Activated naive CD8-positive, alpha-beta T cell treated with anti-CD3 and anti-CD28 coated beads, Interleukin-2, amount 10 ng/mL, durations not matched to agents 7 days and 5 days (primary cell): ENCODE data around the gene GPR68. TPM values are rescaled to one million over a fixed set of nuclear protein-coding genes. Genes with fewer than 3 reads are reported as not detected.
"Not testable (repeated sequence)": the region's sequence is repeated elsewhere in the genome, so short reads cannot be mapped to it uniquely, and the experiment has no call there.

Experiments used
- ATAC-seq: fragments of 150-1000 bp; cut with Tn5 transposase; one replicate; pipeline ENCODE4 v1.10.0; 2021; ENCODE audit warnings: low read depth, moderate library complexity
- POLR2A ChIA-PET: fragments of 350-600 bp; sonication (Branson Sonifier 250); formaldehyde crosslinking; loops from one replicate; lab custom pipeline; 2021; ENCODE audit warnings: antibody characterized with exemption; lab: Charles Lee
- DNase-seq: peaks from one replicate; pipeline ENCODE4 v3.0.0; 2021
- H3K27ac Mint-ChIP-seq: one replicate; pipeline ENCODE4 v1.8.0; 2022; ENCODE audit warnings: mild to moderate bottlenecking, mixed read lengths
- H3K27me3 Mint-ChIP-seq: one replicate; pipeline ENCODE4 v1.8.0; 2022; ENCODE audit warnings: mild to moderate bottlenecking, moderate library complexity, mixed read lengths
- H3K36me3 Mint-ChIP-seq: one replicate; pipeline ENCODE4 v1.8.0; 2021; ENCODE audit warnings: mild to moderate bottlenecking, mixed read lengths
- H3K4me1 Mint-ChIP-seq: one replicate; pipeline ENCODE4 v1.8.0; 2021; ENCODE audit warnings: mixed read lengths
- H3K4me3 Mint-ChIP-seq: one replicate; pipeline ENCODE4 v1.8.0; 2022; ENCODE audit warnings: mild to moderate bottlenecking, moderate library complexity, mixed read lengths
- H3K9me3 Mint-ChIP-seq: one replicate; pipeline ENCODE4 v1.8.0; 2021; ENCODE audit warnings: mixed read lengths
- total RNA-seq, 2 experiments: library from RNA; stranded (reverse); gene quantifications; one replicate each; pipeline ENCODE4 v1.2.3, GENCODE V29; 2021

GPR68 gene
- total RNA-seq, 2 experiments from 2014 or later, result 23.0 to 28.0 TPM

DNA sequence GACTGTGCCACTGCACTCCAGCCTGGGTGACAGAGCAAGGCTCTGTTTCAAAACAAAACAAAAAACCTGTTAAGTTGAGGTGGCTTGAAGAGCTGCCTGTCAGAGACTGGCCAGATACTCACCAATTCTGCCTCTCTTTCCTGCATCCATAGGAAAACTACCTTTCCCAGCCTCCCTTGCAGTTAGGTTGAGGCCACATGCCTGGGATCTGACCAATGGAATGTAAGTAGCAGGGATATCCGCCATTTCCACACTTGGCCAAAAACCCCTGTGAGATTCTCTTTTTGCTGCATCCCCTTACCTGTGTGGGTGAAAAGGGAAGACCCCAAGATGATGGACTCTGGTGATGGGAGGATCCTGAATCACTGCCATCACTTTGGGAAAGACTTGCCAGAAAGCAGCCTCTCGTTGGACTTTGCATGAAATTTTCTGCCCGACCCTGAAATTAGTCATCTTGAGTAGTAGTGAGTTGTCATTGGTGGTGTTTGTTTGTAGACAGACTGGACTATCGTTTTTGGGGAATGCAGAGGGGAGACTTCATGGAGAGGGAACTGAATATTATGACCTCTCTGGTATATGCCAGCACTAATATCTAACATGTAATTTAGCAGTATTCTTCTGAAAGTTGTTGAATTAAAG, 14.0 kb downstream of the GPR68 start:
- ATAC-seq (peak; percentile 8), DNase-seq (no peak)
- POLR2A ChIA-PET, result interaction anchor here (0.6 to 5.6 kb wide), 9 partner anchors 13 to 161 kb away, joined by 3 to 220 read pairs (median 29); partner anchors contain the start of gene GPR68
- peak overlapping the region; percentile 80 for H3K4me3 Mint-ChIP-seq
- H3K36me3 Mint-ChIP-seq, result peaks cover 53% of the 10 kb centered on the region
- H3K4me1 Mint-ChIP-seq, result peaks cover 69% of the 10 kb centered on the region
- peak overlapping the region; percentile 97 for H3K27ac Mint-ChIP-seq
- H3K27me3 Mint-ChIP-seq, result no peaks in the 10 kb centered on the region
- peaks cover 3% of the 10 kb centered on the region for H3K9me3 Mint-ChIP-seq

DNA sequence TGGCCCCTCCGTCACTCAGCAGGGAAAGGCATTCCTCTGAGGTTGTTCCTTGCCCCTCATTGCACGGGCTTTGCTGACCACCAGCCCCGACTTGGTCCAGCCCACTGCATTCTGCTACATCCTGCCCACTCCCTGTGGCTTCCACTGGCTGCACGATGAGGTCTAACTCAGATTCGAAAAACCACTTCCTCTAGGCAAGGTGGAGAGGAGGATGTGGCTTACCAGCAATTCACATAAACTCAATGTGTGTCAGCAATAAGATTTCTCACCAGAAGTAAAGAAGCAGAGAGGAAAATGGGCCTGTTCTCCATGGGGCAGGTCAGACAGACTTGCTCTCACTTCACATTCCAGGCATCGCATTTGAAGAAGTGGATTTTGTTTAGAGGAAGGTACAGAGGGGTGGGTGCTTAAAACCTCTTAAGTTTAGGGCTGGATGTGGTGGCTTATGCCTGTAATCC, 14.7 kb downstream of the GPR68 start:
- POLR2A ChIA-PET, result interaction anchor here (1.4 to 5.6 kb wide), 9 partner anchors 14 to 115 kb away, joined by 5 to 220 read pairs (median 24); partner anchors contain the start of gene GPR68
- Mint-ChIP-seq H3K36me3 (peaks cover 55% of the 10 kb centered on the region), H3K9me3 (peaks cover 3% of the 10 kb centered on the region), H3K27me3 (no peaks in the 10 kb centered on the region), H3K4me1 (peaks cover 74% of the 10 kb centered on the region), H3K4me3 (peak overlapping the region; percentile 80), H3K27ac (peak overlapping the region; percentile 97)
- DNase-seq (peak; percentile 79), ATAC-seq (peak; percentile 40)

DNA sequence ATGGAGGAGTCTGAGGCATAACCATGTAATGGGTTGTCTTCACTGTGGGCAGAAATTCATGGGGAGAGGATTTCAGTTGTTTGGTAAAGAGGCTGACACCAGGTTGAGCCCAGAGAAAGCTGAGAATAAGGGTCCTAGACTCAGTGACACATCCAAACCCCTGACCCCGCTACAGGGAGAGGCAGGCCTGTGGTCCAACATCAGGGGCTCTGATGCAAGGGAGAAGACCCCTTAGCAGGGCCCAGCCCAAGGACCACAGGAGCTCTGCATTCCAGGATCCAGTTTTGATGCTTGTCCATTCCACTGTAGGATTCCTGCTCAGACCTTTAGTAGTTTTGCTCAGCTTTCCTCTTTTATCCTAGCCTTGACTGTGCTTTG, 15.5 kb downstream of the GPR68 start:
- ATAC-seq (no peak), DNase-seq (no peak)
- Mint-ChIP-seq H3K27me3 (no peaks in the 10 kb centered on the region), H3K4me1 (peaks cover 76% of the 10 kb centered on the region), H3K36me3 (peaks cover 49% of the 10 kb centered on the region), H3K4me3 (peak overlapping the region; percentile 80), H3K9me3 (peaks cover 3% of the 10 kb centered on the region), H3K27ac (peak overlapping the region; percentile 97)
- POLR2A ChIA-PET, result interaction anchor here (1.1 to 5.6 kb wide), 11 partner anchors 10 to 114 kb away, joined by 3 to 220 read pairs (median 13); partner anchors contain the start of gene GPR68

DNA sequence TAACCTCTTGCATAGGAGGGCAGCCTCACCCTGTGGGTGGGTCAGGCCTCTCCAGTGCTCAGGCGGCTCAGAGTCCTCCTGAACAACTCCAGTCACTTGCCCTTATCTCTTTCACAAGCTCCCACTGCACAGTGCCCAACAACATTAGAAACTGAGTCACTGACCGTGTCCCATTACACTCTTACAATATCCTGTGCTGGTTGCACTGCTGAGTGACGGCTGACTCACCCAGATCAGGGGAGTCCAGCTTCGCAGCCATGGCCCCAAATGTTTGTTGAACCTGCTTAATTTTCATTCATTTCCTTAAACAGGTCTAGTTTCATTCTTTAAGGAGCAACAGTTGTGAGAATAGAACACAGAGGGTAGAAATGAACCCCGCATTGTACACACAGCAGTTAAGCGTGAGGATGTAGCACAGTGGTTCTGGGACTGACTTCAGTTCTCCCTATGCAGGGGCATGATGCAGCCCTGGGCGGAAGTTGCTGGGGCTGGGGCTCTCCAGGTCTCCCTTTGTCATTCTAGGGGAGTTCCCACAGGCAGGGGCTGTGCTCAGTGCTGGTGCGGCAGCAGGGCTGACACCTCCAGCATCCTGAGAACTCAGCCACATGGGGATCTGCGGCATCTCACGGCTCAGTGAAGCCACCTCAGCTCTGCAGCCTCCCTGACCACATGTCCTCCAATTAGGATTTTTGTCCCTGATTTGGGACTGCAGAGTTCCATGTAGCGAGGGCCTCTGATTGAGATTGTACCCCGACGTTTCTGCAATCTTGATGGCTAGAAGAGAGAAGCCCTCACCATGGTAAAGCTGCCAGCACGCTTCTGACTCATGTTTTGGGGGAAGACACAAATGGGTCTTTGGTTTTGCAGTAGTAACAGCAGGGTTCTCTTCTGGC, 16.1 kb downstream of the GPR68 start:
- peaks cover 54% of the 10 kb centered on the region for H3K36me3 Mint-ChIP-seq
- peak; percentile 83 for ATAC-seq

DNA sequence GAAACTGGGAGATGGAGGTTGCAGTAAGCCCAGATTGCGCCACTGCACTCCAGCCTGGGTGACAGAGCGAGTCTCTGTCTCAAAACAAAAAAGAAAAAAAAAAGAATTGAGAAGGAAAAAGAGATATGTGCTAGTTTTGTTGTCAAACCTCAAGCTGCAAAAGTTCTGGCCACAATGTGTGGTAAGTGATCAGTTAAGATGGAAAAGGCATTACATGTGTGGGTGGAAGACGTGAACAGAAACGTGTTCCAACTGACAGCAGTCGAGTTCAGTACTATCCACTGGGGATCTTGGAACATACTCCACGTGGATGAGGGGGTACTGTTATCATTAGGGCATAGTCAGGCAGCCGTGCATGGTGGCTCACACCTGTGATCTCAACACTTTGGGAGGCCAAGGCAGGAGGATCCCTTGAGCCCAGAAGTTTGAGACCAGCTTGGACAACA, 17.3 kb downstream of the GPR68 start:
- Mint-ChIP-seq H3K27me3 (no peaks in the 10 kb centered on the region), H3K27ac (peak overlapping the region; percentile 97), H3K4me1 (peaks cover 86% of the 10 kb centered on the region), H3K36me3 (peaks cover 55% of the 10 kb centered on the region), H3K9me3 (no peaks in the 10 kb centered on the region), H3K4me3 (peak overlapping the region; percentile 80)
- POLR2A ChIA-PET, result interaction anchor here (0.7 to 5.6 kb wide), 8 partner anchors 12 to 36 kb away, joined by 3 to 220 read pairs (median 26); partner anchors contain the start of gene GPR68
- DNase-seq (no peak), ATAC-seq (no peak)

More for the DNA sequence above, 16.1 kb downstream of the GPR68 start:
- peak overlapping the region; percentile 97 for H3K27ac Mint-ChIP-seq
- peak overlapping the region; percentile 80 for H3K4me3 Mint-ChIP-seq
- POLR2A ChIA-PET, result interaction anchor here (0.7 to 5.6 kb wide), 13 partner anchors 11 to 113 kb away, joined by 3 to 220 read pairs (median 6); partner anchors contain the start of gene GPR68
- peak; percentile 78 for DNase-seq
- H3K27me3 Mint-ChIP-seq, result no peaks in the 10 kb centered on the region
- peaks cover 82% of the 10 kb centered on the region for H3K4me1 Mint-ChIP-seq
- peaks cover 3% of the 10 kb centered on the region for H3K9me3 Mint-ChIP-seq

DNA sequence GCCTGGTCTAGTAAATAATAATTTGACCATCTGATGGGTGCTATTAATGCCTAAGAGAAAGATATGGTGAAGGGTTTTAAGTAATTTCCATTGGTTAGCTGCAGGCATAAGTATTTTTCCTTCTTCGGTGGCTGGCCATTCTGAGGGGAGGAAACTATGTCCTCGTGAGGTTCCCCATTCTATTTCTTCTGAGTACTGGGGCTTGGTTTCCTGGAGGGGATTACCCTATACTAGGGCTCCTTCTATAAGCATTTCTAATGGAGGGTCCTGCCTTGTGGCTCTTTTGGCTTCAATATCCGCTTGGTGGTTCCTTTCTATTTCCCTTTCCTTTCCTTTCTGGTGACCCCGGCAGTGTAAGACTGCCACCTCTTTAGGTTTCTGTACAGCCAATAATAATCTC, 18.1 kb downstream of the GPR68 start:
- H3K36me3 Mint-ChIP-seq, result peaks cover 57% of the 10 kb centered on the region
- peak overlapping the region; percentile 97 for H3K27ac Mint-ChIP-seq
- POLR2A ChIA-PET, result interaction anchor here (0.8 to 5.6 kb wide), 6 partner anchors 17 to 37 kb away, joined by 3 to 220 read pairs (median 30); partner anchors contain the start of gene GPR68
- not testable (repeated sequence) for H3K27me3 Mint-ChIP-seq, H3K9me3 Mint-ChIP-seq, DNase-seq, ATAC-seq
- H3K4me3 Mint-ChIP-seq, result peak overlapping the region; percentile 80
- H3K4me1 Mint-ChIP-seq, result peaks cover 85% of the 10 kb centered on the region

DNA sequence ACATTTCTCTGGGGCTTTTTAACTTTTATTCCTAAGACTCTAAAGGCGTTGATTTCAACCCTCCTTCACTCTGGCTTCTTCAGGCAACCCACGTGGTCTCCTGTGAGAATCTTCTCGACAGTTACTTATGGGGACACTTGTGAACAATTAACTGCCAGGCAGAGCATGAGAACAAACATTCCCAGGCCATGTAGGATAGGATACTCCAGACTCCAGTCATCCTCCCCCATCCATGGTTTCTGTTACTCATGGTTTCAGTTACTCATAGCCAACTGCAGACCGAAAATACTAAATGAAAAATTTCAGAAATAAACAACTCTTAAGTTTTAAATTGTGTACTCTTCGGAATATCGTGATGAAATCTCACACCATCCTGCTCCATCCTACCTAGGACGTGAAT, 19.5 kb downstream of the GPR68 start:
- peaks cover 3% of the 10 kb centered on the region for H3K9me3 Mint-ChIP-seq
- peaks cover 83% of the 10 kb centered on the region for H3K4me1 Mint-ChIP-seq
- H3K4me3 Mint-ChIP-seq, result no peak overlapping the region
- H3K27me3 Mint-ChIP-seq, result no peaks in the 10 kb centered on the region
- DNase-seq (no peak), ATAC-seq (no peak)
- POLR2A ChIA-PET, result interaction anchor here (4.7 to 5.6 kb wide), 2 partner anchors 19 to 31 kb away, joined by 24 to 220 read pairs; partner anchors contain the start of gene GPR68
- H3K27ac Mint-ChIP-seq, result peak overlapping the region; percentile 97
- H3K36me3 Mint-ChIP-seq, result peaks cover 58% of the 10 kb centered on the region

DNA sequence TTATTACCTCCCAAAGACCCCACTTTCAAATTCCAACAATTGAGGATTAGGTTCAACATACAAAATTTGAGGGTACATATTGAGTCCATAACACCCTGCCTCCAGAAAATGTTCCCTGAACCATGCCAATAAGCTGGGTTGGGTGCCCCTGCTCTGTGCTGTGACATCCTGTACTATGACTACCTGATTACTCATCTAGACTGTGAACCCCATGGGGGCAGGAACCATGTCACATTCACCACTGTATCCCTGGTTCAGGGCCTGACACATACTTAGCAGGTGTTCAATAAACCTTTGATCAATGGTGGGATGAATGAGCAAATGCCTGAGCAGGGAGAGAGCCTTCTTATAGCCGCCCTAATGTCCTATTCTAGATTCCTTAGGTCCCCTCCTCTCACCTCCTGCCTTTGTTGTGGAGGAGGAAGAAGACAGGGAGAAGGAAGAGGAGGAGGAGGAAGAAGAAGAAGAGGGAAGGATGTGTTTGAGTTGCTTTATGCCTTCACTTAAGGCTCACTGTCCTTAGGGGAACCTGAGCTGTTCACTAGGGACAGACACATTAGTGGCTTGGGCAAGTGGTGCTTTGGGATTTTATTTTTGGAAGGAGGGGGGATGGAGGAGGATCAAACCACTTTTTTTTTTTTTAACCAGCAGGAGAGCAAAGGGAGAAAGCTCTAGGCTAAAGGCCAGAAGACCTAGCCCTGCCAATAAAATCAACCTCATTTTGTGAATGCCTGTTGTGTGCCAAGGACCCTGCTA, 21.3 kb downstream of the GPR68 start:
- DNase-seq (no peak), ATAC-seq (no peak)
- Mint-ChIP-seq H3K4me1 (peaks cover 69% of the 10 kb centered on the region), H3K4me3 (no peak overlapping the region), H3K36me3 (peaks cover 62% of the 10 kb centered on the region), H3K9me3 (peaks cover 3% of the 10 kb centered on the region), H3K27ac (peak overlapping the region; percentile 10), H3K27me3 (no peaks in the 10 kb centered on the region)
- POLR2A ChIA-PET, result interaction anchor here (1.2 to 1.5 kb wide), 3 partner anchors 23 to 29 kb away, joined by 3 to 6 read pairs (median 4); no protein-coding TSS in a partner anchor

DNA sequence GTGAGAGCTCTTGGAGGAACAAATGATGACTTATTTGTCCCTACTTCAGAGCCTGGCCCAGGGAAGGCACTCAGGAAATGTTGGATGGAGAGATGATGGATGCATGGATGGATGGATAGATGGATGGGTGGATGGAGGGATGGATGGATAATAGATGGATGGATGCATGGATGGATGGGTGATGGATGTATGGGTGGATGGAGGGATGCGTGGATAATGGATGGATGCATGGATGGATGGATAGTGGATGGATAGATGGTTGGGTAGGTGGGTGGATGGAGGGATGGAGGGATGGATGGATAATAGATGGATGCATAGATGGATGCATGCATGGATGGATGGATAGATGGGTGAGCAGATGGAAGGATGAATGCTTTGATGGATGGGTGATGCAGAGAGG, 23.2 kb downstream of the GPR68 start:
- Mint-ChIP-seq H3K36me3 (peaks cover 64% of the 10 kb centered on the region), H3K4me3 (no peak overlapping the region), H3K9me3 (peaks cover 3% of the 10 kb centered on the region), H3K27me3 (no peaks in the 10 kb centered on the region), H3K4me1 (peaks cover 50% of the 10 kb centered on the region), H3K27ac (peak overlapping the region; percentile 57)
- POLR2A ChIA-PET, result interaction anchor here (1.4 kb wide), 1 partner anchor 27 kb away, joined by 12 read pairs; no protein-coding TSS in a partner anchor
- no peak for DNase-seq
- no peak for ATAC-seq

DNA sequence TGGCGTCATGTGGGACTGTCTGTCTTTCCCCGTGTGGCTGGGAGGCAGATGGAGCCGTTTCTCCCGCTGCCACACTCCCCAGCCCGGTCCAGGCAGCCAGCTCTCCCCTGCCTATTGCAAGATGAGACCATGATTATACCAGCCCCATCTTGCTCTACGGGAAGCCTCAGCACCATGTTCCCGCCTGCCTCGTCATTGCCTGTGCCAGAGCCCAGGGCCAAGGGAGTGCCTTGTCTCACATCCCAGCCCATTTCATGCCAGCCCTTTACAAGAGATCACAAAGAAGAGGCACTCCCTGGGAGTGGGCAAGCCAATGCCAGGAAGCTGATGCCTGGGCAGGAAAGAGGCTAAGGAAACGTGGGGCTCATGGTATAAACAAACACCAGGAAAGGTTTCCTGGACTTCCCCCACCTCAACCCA, 23.9 kb downstream of the GPR68 start:
- DNase-seq (no peak), ATAC-seq (no peak)
- POLR2A ChIA-PET, result interaction anchor here (1.4 kb wide), 1 partner anchor 26 kb away, joined by 12 read pairs; no protein-coding TSS in a partner anchor
- H3K27me3 Mint-ChIP-seq, result no peaks in the 10 kb centered on the region
- H3K27ac Mint-ChIP-seq, result peak overlapping the region; percentile 52
- H3K36me3 Mint-ChIP-seq, result peaks cover 70% of the 10 kb centered on the region
- peaks cover 43% of the 10 kb centered on the region for H3K4me1 Mint-ChIP-seq
- no peak overlapping the region for H3K4me3 Mint-ChIP-seq
- peaks cover 3% of the 10 kb centered on the region for H3K9me3 Mint-ChIP-seq

DNA sequence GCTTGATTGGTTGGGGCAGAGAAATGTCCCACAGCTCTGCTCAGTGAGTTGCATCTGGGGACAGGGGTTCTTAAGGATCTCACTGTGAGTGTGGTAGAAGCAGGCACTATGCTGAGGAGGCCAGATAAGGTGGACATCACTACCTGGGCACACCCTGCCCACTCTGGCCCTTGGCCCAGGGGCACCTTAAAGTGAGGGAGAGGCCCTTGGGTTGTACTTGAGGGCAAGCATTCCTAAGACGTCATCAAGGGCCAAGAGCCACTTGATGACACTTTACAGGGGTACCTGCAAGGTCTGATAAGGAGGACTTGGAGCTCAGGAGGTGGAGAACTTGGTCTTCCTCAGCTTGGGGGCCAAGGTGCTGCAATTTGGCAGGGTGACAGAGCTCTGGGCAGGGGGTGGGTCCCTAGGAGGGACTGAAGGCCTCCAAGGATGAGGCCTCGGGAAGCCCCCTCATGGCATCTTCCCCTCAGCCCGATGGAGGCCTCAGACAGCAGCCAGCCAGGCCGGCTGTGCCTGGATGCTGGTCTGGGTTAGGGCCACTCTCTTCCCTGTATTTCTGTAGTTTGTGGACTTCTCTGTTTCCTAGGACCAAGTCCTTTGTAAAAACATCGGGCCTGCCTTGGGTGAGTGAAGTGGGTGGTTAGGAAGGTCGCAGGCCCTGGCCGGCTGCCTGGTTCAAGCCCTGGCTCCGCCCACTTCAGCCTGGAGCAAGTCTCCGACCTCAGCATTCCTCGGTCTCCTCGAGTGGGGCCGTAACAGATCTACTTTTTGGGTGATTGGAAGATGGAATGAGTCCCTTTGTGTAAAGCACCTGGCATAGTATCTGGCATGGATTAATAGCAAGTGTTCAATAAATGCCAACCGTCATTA, 24.8 kb downstream of the GPR68 start:
- no peak overlapping the region for H3K27ac Mint-ChIP-seq
- no peak for ATAC-seq
- H3K4me1 Mint-ChIP-seq, result peaks cover 36% of the 10 kb centered on the region
- no peaks in the 10 kb centered on the region for H3K27me3 Mint-ChIP-seq
- DNase-seq, result no peak
- peaks cover 65% of the 10 kb centered on the region for H3K36me3 Mint-ChIP-seq
- peaks cover 3% of the 10 kb centered on the region for H3K9me3 Mint-ChIP-seq
- POLR2A ChIA-PET, result interaction anchor here (1.1 to 1.4 kb wide), 2 partner anchors 17 to 25 kb away, joined by 5 to 12 read pairs; no protein-coding TSS in a partner anchor
- H3K4me3 Mint-ChIP-seq, result no peak overlapping the region
